Measurements from ENCODE around the gene CARD9.

GRCh38 chr9:136325358-136325757 is 48.1 kb downstream of the CARD9 start:
- no peak for TF ChIP-seq POLR2A (IDR thresholded peaks at IDR 0.05; ENCODE audit: low read length)
- no peak for TF ChIP-seq GATA1 (IDR thresholded peaks at IDR 0.05; ENCODE audit: low read depth, low read length)

Measured in erythroblast (primary cell).